ENCODE results near the gene ATP2C2.

GRCh38 chr16:84475643-84476240 is 107.4 kb downstream of the ATP2C2 start:
- no peak for TF ChIP-seq E2F4 (CRISPR knock-in tag; IDR thresholded peaks at IDR 0.05; ENCODE audit: borderline replicate concordance, low read depth)
- TF ChIP-seq MLX (CRISPR knock-in tag; IDR thresholded peaks at IDR 0.05) = no peak
- TF ChIP-seq USF2 (CRISPR knock-in tag; IDR thresholded peaks at IDR 0.05) = no peak
- no peak for TF ChIP-seq ZNF138 (CRISPR knock-in tag; conservative IDR thresholded peaks at IDR 0.05)
- TF ChIP-seq CTCF (IDR thresholded peaks at IDR 0.05) = no peak
- TF ChIP-seq NFYB (CRISPR knock-in tag; conservative IDR thresholded peaks at IDR 0.05; ENCODE audit: low read depth) = no peak
- no peak for TF ChIP-seq JUN (CRISPR knock-in tag; IDR thresholded peaks at IDR 0.05)

Data from WTC11 (cell line).